Adipocyte (in vitro differentiated cells): ENCODE results near the gene ITGA11.
A peak's percentile ranks its signal among the peaks of the same experiment; 100 is the strongest.

Experiments used
- DNase-seq: peaks from one replicate; pipeline ENCODE4 v3.0.0-alpha.2; 2015; ENCODE audit warnings: low read depth
- H3K27me3 ChIP-seq: replicated peaks from 2 replicates; pipeline ENCODE4 v1.7.0; 2013; ENCODE audit warnings: mild to moderate bottlenecking, low read length, moderate library complexity; ENCODE audit not compliant: control insufficient read depth, insufficient read depth
- H3K36me3 ChIP-seq: 2 replicates; pipeline ENCODE4 v1.7.0; 2013; ENCODE audit warnings: low read length, mild to moderate bottlenecking, moderate library complexity; ENCODE audit not compliant: control insufficient read depth, insufficient read depth, severe bottlenecking
- H3K4me1 ChIP-seq: 2 replicates; pipeline ENCODE4 v1.7.0; 2013; ENCODE audit warnings: mild to moderate bottlenecking, low read length, moderate library complexity; ENCODE audit not compliant: control insufficient read depth, insufficient read depth
- H3K4me3 ChIP-seq: 2 replicates; pipeline ENCODE4 v1.7.0; 2013; ENCODE audit warnings: mild to moderate bottlenecking, low read length, moderate library complexity
- H3K9ac ChIP-seq: 2 replicates; pipeline ENCODE4 v1.7.0; 2013; ENCODE audit warnings: mild to moderate bottlenecking, low read length, moderate library complexity
- H3K9me3 ChIP-seq: 2 replicates; pipeline ENCODE4 v1.7.0; 2013; ENCODE audit warnings: mild to moderate bottlenecking, low read length, moderate library complexity; ENCODE audit not compliant: control insufficient read depth

Gene ITGA11

GRCh38 chr15:68299436-68299835 is 132.5 kb downstream of the ITGA11 start:
- no peaks in the 10 kb centered on the region for H3K27me3 ChIP-seq
- H3K9me3 ChIP-seq = no peaks in the 10 kb centered on the region
- DNase-seq = no peak
- H3K9ac ChIP-seq = peak overlapping the region; percentile 68
- peaks cover 5% of the 10 kb centered on the region for H3K36me3 ChIP-seq
- peak overlapping the region; percentile 72 for H3K4me3 ChIP-seq
- peaks cover 45% of the 10 kb centered on the region for H3K4me1 ChIP-seq

GRCh38 chr15:68298882-68299381 is 133.0 kb downstream of the ITGA11 start:
- Histone ChIP-seq H3K4me3 (peak overlapping the region; percentile 72), H3K9me3 (no peaks in the 10 kb centered on the region), H3K9ac (peak overlapping the region; percentile 68), H3K27me3 (no peaks in the 10 kb centered on the region), H3K4me1 (peaks cover 46% of the 10 kb centered on the region), H3K36me3 (peaks cover 5% of the 10 kb centered on the region)
- peak; percentile 44 for DNase-seq

- Histone ChIP-seq H3K27me3 (no peaks in the 10 kb centered on the region), H3K36me3 (peaks cover 7% of the 10 kb centered on the region)
These were observed 133.6 kb downstream of the ITGA11 start for GRCh38 chr15:68298336-68298735.

GRCh38 chr15:68295014-68295805 is 136.8 kb downstream of the ITGA11 start:
- peaks cover 45% of the 10 kb centered on the region for H3K4me1 ChIP-seq
- H3K9me3 ChIP-seq = no peaks in the 10 kb centered on the region
- H3K9ac ChIP-seq = no peak overlapping the region
- peaks cover 23% of the 10 kb centered on the region for H3K36me3 ChIP-seq
- no peak overlapping the region for H3K4me3 ChIP-seq
- no peaks in the 10 kb centered on the region for H3K27me3 ChIP-seq
- DNase-seq = no peak

More at GRCh38 chr15:68298336-68298735, 133.6 kb downstream of the ITGA11 start:
- Histone ChIP-seq H3K9me3 (no peaks in the 10 kb centered on the region), H3K9ac (peak overlapping the region; percentile 68), H3K4me1 (peaks cover 46% of the 10 kb centered on the region), H3K4me3 (peak overlapping the region; percentile 72)
- no peak for DNase-seq

GRCh38 chr15:68292967-68293366 is 139.0 kb downstream of the ITGA11 start:
- H3K36me3 ChIP-seq = peaks cover 32% of the 10 kb centered on the region
- H3K27me3 ChIP-seq = no peaks in the 10 kb centered on the region
- H3K4me1 ChIP-seq = peaks cover 36% of the 10 kb centered on the region
- no peaks in the 10 kb centered on the region for H3K9me3 ChIP-seq
- DNase-seq = no peak
- H3K9ac ChIP-seq = no peak overlapping the region
- no peak overlapping the region for H3K4me3 ChIP-seq

GRCh38 chr15:68292157-68292781 is 139.7 kb downstream of the ITGA11 start:
- Histone ChIP-seq H3K9ac (no peak overlapping the region), H3K27me3 (no peaks in the 10 kb centered on the region), H3K4me1 (peaks cover 30% of the 10 kb centered on the region), H3K9me3 (no peaks in the 10 kb centered on the region), H3K36me3 (peaks cover 32% of the 10 kb centered on the region), H3K4me3 (no peak overlapping the region)
- no peak for DNase-seq

- H3K27me3 ChIP-seq = no peaks in the 10 kb centered on the region
- H3K4me3 ChIP-seq = no peak overlapping the region
- H3K9me3 ChIP-seq = no peaks in the 10 kb centered on the region
- H3K36me3 ChIP-seq = peaks cover 32% of the 10 kb centered on the region
- no peak for DNase-seq
- H3K4me1 ChIP-seq = peaks cover 38% of the 10 kb centered on the region
- no peak overlapping the region for H3K9ac ChIP-seq
These were observed 141.2 kb downstream of the ITGA11 start for GRCh38 chr15:68290715-68291114.

- Histone ChIP-seq H3K9me3 (no peaks in the 10 kb centered on the region), H3K4me1 (peaks cover 38% of the 10 kb centered on the region), H3K9ac (no peak overlapping the region), H3K36me3 (peaks cover 36% of the 10 kb centered on the region), H3K27me3 (no peaks in the 10 kb centered on the region), H3K4me3 (no peak overlapping the region)
- no peak for DNase-seq
These were observed 142.2 kb downstream of the ITGA11 start for GRCh38 chr15:68289621-68290352.

- H3K4me3 ChIP-seq = no peak overlapping the region
- peaks cover 42% of the 10 kb centered on the region for H3K36me3 ChIP-seq
- H3K9me3 ChIP-seq = no peaks in the 10 kb centered on the region
- DNase-seq = no peak
- no peak overlapping the region for H3K9ac ChIP-seq
- no peaks in the 10 kb centered on the region for H3K27me3 ChIP-seq
- peaks cover 37% of the 10 kb centered on the region for H3K4me1 ChIP-seq
These were observed 142.9 kb downstream of the ITGA11 start for GRCh38 chr15:68289057-68289456.

- H3K9ac ChIP-seq = no peak overlapping the region
- H3K27me3 ChIP-seq = no peaks in the 10 kb centered on the region
- H3K36me3 ChIP-seq = peaks cover 29% of the 10 kb centered on the region
- DNase-seq = no peak
- no peak overlapping the region for H3K4me3 ChIP-seq
- H3K4me1 ChIP-seq = peaks cover 55% of the 10 kb centered on the region
- H3K9me3 ChIP-seq = no peaks in the 10 kb centered on the region
These were observed 145.7 kb downstream of the ITGA11 start for GRCh38 chr15:68286256-68286655.
